ENCODE data around the gene CEL. TPM values are rescaled to one million over a fixed set of nuclear protein-coding genes. Genes with fewer than 3 reads are reported as not detected.

The CEL gene
- total and polyA plus RNA-seq, 4 donors, result 0.66 to 6.3 (median 0.86) TPM

- Histone ChIP-seq H3K27me3 (ENCODE audit: control insufficient read depth in 3 of 3, insufficient read depth in 3 of 3, low read length in 2 of 3) (no peaks in the 10 kb centered on the region), H3K4me3 (no peak overlapping the region), H3K4me1 (ENCODE audit: control insufficient read depth in 5 of 5, insufficient read depth in 5 of 5, low read length in 5 of 5) (peaks cover 5 to 14% (median 10%) of the 10 kb centered on the region in 5 donors), H3K36me3 (ENCODE audit: control insufficient read depth in 4 of 4, insufficient read depth in 4 of 4, low read length in 4 of 4) (no peaks in the 10 kb centered on the region), H3K9me3 (ENCODE audit: control insufficient read depth in 4 of 4, insufficient read depth in 3 of 4, low read length in 3 of 4) (no peaks in the 10 kb centered on the region), H3K27ac (ENCODE audit: low read depth in 1 of 2, low read length in 1 of 2) (no peak overlapping the region), H3K9ac (ENCODE audit: insufficient read depth in 1 of 2, low read length in 2 of 2) (no peak overlapping the region)
- 51 to 55% methylated on average over 5 of the region's 5 CpGs for WGBS, 2 donors
- no peak for TF ChIP-seq CTCF (IDR thresholded peaks at IDR 0.05; ENCODE audit: control extremely low read depth, extremely low read depth)
- no peak for DNase-seq
- ATAC-seq (ENCODE audit: insufficient read depth, low FRiP score), result no peak
Measured at GRCh38 chr9:133027134-133027533, 34.6 kb upstream of the CEL start.

GRCh38 chr9:133028221-133028620, 33.6 kb upstream of the CEL start:
- Histone ChIP-seq H3K27me3 (ENCODE audit: control insufficient read depth in 3 of 3, insufficient read depth in 3 of 3, low read length in 2 of 3) (no peaks in the 10 kb centered on the region), H3K9ac (ENCODE audit: insufficient read depth in 1 of 2, low read length in 2 of 2) (no peak overlapping the region), H3K9me3 (ENCODE audit: control insufficient read depth in 4 of 4, insufficient read depth in 3 of 4, low read length in 3 of 4) (no peaks in the 10 kb centered on the region), H3K27ac (ENCODE audit: low read depth in 1 of 2, low read length in 1 of 2) (no peak overlapping the region), H3K4me1 (ENCODE audit: control insufficient read depth in 5 of 5, insufficient read depth in 5 of 5, low read length in 5 of 5) (peaks cover 7 to 16% (median 11%) of the 10 kb centered on the region in 5 donors), H3K4me3 (no peak overlapping the region), H3K36me3 (ENCODE audit: control insufficient read depth in 4 of 4, insufficient read depth in 4 of 4, low read length in 4 of 4) (peaks cover 0 to 7% (median under 1%) of the 10 kb centered on the region in 4 donors)
- no peak for TF ChIP-seq CTCF (IDR thresholded peaks at IDR 0.05; ENCODE audit: control extremely low read depth, extremely low read depth)
- ATAC-seq (ENCODE audit: insufficient read depth, low FRiP score) (no peak), DNase-seq (no peak)
- 74 to 77% methylated on average over 3 of the region's 3 CpGs for WGBS, 2 donors

- Histone ChIP-seq H3K9me3 (ENCODE audit: control insufficient read depth in 4 of 4, insufficient read depth in 3 of 4, low read length in 3 of 4) (peaks cover 0 to 4% (median 0%) of the 10 kb centered on the region in 4 donors), H3K4me3 (peak overlapping the region; percentile 88), H3K27ac (ENCODE audit: low read depth in 1 of 2, low read length in 1 of 2) (peak overlapping the region; percentile 86 to 97), H3K27me3 (ENCODE audit: control insufficient read depth in 3 of 3, insufficient read depth in 3 of 3, low read length in 2 of 3) (no peaks in the 10 kb centered on the region), H3K9ac (ENCODE audit: insufficient read depth in 1 of 2, low read length in 2 of 2) (peak overlapping the region; percentile 4 to 77), H3K36me3 (ENCODE audit: control insufficient read depth in 4 of 4, insufficient read depth in 4 of 4, low read length in 4 of 4) (peaks cover 0 to 17% (median 5%) of the 10 kb centered on the region in 4 donors), H3K4me1 (ENCODE audit: control insufficient read depth in 5 of 5, insufficient read depth in 5 of 5, low read length in 5 of 5) (peaks cover 7 to 16% (median 11%) of the 10 kb centered on the region in 5 donors)
- no peak for TF ChIP-seq CTCF (IDR thresholded peaks at IDR 0.05; ENCODE audit: control extremely low read depth, extremely low read depth)
- DNase-seq (no peak), ATAC-seq (ENCODE audit: insufficient read depth, low FRiP score) (peak; percentile 6)
- 1% methylated on average over 28 of the region's 28 CpGs for WGBS, 2 donors
Measured at GRCh38 chr9:133029994-133030316, 31.8 kb upstream of the CEL start.

Data from lung (tissue), 12 donors.